H4 (cell line): ENCODE data around the gene PHPT1. TPM values are rescaled to one million over a fixed set of nuclear protein-coding genes. Genes with fewer than 3 reads are reported as not detected.
"Not testable (repeated sequence)": the region's sequence is repeated elsewhere in the genome, so short reads cannot be mapped to it uniquely, and the experiment has no call there.

ENCODE experiments used
- DNase-seq: peaks from one replicate; pipeline ENCODE4 v3.0.0-alpha.2; 2015; ENCODE audit warnings: low spot score
- total RNA-seq: library from RNA; depleted of rRNA; stranded (reverse); fragments of >200 nt; shearing (Covaris generic); gene quantifications from 2 replicates; pipeline ENCODE4 v1.2.3, GENCODE V29; 2014

PHPT1 gene
- total RNA-seq, 1 experiment from 2014 or later: 100 TPM

DNA sequence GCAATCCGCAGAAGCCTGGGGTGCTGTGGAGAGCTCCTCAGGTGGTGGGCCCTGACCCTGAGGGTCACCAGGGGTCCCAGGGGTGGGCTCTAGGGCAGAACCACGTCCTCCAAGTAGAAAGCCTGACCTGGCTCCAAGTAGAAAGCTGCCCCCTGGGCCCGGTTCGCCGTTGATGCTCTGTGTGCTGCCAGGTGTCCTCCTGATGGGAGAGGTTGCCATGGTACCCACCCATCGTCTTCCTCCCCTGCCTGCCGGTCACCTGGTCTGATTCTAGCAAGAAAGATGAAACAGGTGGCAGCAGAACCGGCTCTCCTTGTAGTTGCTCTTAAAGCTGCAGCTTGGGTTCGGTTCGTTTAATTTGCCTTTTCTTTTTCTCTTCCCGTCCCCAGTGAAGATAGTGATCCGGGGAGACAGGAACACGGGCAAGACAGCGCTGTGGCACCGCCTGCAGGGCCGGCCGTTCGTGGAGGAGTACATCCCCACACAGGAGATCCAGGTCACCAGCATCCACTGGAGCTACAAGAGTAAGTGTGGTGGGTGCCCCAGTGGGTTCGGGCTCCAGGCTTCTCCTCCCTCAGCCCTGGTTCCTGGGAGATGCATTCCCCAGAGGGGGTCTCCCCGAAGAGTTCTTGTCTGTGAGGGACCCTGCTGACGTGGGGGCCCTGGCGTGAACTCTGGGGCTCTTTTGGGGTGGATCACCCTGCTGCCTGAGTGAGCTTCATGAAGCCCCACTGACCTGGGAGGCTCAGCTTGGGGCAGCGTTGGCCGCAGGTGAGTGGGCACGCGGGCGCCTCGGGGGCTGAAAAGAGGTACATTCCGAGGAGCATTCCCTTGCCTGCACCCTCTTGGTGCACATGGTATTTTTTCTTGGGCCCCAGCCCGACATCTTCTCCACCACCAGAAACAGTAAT lies 25.8 kb upstream of the PHPT1 start:
- DNase-seq: no peak

DNA sequence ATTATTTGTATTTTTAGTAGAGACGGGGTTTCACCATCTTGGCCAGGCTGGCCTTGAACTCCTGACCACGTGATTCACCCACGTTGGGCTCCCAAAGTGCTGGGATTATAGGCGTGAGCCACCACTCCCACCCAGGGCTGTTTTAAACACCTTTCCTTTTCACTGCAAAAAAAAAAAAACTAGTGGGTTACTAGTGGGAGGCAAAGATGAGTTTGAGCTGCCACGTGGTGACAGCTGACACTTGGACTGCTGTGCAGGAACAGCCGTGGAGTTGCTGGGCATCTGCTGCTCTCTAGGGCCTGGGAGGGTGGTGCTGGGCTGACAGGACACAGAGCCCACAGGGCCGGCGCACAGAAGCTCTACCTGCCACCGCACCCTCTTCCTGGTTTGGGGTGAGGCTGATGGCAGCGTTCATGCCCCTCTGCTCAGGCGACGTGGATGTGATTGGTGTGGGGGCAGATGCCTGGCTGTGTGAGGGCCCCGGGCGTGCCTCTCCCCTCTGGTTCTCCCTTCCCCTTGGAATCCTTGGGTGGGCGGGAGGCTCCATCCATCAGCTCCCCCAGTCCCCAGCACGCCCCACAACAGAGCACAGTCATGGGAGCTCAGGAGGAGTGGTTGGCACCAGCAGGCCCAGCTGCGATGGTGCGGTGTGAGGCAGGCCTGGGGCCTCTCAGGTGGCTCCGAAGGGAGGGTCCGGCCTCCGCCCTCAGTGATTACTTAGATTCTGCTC lies 24.5 kb upstream of the PHPT1 start:
- no peak for DNase-seq

DNA sequence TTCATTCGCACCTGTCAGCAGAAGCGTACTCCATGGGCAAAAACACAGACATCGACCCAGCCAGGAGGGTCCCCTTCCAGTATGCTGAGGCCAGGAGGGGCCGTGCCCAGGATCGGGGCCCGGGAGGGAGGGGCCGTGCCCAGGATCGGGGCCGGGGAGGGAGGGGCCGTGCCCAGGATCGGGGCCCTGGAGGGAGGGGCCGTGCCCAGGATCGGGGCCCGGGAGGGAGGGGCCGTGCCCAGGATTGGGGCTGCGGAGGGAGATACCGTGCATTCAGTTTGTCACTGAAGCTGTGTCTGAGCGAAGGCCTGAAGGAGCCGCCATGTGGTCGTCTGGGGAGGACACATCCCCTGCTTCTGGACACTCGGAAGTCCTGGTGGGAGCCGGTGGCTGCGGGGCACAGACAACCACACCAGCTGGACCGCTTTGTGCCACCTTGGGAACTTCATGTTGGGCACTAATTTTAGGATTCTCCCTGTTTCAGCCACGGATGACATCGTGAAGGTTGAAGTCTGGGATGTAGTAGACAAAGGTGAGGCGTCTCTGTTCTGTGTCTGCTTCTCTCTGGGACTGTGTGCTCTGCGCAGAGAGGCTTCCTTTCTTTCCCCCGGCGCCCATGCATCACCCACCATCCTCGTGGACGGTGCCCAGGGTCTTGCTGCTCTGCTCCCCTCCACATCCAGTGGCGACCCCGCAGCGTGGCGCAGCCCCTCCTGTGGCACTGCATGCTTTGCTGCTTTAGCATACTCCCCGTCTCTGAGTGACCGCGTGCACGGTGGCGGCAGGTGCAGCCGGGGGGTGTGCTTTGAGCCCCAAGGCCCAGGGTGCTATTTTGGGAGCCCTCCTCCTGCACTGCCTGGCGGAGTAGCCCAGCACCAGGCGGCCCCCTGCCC lies 23.7 kb upstream of the PHPT1 start:
- no peak for DNase-seq

DNA sequence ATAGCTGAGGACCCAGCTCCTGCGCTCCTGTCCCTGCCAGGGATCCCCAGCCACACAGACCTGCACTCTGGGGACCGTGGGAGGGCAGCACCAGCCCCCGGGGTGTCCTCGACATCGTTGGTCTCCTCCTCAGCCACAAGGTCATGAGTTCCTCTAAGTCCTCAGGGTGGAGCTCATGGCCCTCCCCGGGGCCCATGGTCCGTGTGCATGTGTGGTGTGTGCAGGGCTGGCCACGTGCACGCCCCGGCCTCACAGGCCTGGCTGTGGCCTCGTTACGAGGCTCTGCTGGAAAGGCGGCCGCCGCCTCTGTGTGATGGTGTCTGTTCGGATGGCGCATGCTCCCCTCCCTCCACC lies 23.0 kb upstream of the PHPT1 start:
- no peak for DNase-seq

DNA sequence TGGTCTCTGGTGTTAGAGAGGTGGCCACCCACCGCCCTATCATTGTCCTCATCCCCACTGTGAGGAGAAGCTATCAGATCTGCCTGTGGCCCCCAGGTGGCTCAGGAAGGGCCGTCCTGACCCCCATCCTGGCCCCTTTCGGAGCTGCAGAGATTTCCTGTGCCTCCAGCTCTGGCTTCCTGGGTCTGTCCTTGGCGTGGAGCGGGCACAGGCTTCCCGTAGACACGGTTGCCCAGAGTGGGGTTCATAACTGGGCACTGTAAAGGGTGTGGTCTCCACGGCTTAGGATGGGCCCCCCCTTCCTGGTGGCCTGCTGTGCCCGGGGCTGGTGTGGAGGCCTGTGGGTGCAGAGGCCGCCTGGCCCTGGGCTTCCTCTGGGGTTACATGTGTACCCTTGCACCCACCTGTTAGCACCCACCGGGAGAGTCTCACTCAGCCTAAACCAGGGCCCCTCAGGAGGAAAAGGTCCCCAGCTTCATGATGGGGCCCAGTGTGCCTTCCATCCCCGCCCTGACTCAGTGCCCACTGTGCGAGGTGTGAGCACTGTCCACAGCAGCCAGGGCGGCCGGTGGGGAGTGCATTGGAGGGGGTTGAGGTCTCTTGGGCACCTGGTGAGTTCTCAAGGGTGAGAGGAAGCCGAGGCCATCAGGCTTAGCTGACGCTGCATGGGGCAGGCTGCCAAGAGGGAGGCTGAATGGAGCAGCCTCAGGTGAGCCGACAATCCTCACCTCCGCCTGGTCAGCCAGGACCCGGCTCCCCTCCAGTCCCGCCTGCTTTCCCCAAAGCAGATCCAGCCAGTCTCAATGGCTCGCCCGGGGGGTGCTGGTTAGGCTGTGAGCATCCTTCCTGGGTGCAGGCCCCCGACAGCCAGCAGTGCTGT lies 22.3 kb upstream of the PHPT1 start:
- no peak for DNase-seq

DNA sequence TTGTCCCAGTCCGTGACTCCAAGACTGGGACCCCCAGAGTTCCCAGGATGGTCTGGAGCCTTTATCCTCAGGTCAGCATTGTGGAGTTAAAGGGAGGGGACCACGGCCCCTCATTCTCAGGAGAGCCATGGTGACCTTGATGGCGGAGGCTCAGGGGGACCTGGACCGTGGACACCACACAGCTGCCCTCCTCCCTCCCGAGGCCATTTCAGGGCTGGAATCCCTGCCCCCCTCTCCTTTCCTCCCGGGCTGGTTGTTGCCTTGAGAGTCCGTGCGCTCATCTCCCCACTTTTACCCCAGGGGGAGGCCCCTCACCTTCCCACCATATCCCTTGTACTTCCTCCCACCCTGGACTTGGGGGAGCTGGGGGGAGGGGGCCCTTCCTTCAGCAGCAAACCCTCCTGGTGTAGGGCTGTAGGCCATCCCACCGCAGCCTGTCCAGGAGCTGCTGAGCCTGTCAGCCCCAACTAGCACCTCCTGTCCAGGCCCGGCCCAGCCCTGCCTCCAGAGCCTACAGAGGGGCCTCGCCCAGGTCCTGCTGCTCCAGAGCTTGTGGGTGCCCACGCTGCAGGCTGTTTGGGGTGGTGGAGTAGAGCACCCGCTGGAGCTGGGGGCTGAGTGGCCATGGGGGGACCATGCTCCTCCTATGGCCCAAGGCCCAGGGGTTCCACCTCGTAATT lies 21.3 kb upstream of the PHPT1 start:
- no peak for DNase-seq

DNA sequence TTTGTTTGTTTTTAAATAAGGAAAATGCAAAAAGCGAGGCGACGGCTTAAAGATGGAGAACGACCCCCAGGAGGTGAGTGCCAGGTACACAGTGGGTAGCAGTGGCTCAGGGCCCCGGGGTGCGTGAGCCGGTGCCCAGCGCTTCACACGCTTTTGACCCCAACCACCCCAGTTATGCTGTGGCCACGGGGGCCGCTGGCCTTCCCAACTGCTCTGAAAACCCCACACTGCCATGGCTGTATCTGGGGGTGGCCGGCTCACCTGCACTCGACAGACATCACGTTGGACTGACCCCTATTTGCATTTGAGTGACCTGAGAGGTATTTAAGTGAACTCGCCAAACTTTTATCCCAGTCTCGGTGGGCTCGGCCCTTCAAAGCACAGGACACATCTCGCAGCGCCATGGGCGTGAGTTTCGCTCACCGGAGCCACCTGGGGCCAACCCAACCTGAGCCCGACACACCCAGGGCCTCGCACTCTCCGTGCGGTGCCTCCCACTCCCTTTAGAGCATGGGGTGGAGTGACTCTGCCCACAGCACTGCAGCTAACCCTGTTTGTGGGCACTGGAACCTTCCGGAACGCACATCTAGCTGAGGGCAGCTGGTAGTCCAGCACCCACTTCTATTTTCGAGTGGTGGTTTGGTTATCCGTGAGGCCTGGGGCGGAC lies 20.6 kb upstream of the PHPT1 start:
- DNase-seq: no peak

DNA sequence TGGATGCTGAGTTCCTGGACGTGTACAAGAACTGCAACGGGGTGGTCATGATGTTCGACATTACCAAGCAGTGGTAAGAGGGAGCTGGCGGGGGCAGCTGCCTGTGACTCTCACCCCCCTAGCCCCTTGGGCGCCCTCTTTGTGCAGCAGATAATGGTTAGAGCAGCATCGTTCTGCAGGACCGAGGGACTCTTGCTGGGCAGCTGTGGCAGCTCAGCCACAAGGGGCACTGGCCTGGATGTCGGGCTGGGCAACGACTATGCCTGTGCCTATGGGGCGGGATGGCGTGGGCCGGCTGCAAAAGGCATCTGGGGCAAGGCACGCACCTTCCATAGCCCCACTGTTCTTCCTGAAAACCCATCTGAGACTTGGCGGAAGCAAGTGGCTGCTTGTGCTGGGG lies 19.8 kb upstream of the PHPT1 start:
- no peak for DNase-seq

DNA sequence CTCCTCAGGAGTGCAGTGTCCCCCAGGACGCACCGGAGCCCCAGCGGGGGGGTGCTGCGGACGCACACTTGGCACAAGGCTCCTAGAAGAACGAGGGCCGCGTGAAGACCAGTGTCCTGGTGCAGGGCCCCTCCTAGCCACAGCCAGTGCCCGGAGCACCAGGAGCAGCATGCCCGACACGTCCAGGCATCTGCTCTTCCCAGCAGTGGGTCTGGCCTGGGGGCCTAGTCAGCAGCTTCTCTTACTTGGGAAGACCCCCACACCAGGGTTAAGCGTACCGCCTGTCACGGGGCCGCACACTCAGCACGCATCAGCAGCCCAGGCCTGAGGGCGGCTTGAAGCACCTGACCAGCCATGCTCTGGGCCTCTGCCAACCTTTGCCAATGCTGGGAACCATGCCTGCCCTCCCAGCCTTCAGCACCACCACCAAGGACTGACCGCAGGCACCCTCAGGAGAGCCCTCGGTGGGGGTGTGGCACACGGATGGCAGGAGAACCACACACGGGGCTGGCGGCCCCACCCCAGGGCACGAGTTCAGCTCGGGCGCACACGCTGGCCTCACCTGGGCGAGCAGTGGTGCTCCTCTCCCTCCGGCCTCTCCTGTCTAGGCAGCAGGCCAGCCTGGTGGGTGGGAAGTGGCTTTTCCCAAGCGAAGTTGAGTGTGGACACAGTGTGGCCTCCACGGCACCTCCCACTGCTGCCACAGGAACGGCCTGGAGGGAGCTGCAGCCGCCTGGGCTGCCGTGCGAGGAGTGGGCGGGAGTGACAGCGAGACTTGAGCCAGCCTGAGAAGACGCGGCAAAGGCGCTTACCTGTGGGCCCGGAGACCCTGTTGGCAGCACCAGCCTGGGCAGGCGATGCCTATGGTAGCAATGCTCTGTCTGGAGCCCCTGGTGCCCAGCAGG lies 19.0 kb upstream of the PHPT1 start:
- DNase-seq: no peak

DNA sequence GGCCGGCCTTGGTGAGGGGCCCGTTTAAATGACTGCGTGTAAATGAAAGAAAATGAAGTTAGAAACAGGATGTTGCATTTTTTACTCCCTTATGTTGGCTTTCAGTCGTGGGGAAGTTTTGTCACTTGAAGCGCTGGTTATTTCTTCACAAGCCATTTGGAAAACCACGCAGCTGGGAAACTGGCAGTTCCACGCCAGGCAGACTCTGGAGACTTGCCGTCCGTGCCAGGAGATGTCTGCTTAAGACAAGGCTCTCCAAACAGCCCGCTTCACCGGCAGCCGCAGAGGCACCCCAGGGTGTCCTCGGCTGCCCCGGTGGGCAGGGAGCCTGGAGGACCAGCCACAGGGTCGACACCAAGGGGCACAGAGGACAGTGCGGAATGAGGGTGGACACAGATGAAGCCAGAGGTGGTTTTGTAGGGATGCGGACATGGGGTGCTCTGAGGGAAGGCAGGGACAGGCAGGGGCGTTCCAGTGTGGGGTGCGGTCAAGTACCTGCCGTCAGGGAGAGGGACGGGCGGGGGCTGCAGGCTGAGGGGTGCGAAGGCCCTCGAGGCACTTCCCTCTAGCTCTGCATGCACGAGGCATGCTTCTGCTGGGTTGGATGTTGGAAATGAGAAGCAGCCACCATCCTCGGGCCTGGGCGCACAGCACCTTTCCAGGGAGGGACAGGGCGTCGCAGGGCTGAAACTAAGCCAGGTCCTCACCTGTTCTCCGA lies 18.0 kb upstream of the PHPT1 start:
- DNase-seq: no peak

DNA sequence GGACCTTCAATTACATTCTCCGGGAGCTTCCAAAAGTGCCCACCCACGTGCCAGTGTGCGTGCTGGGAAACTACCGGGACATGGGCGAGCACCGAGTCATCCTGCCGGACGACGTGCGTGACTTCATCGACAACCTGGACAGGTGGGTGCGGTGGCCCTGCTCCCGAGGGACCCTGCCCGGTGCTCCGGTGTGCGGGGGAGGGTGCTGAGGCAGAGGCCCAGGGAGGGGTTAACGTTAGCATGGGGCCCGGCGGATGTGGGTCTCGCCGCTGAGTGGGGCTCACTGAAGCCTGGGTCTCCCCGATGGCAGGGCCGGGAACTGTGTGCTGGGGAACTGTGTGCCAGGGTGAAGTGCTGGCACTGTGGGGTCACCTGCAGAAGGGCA lies 17.5 kb upstream of the PHPT1 start:
- DNase-seq: no peak

DNA sequence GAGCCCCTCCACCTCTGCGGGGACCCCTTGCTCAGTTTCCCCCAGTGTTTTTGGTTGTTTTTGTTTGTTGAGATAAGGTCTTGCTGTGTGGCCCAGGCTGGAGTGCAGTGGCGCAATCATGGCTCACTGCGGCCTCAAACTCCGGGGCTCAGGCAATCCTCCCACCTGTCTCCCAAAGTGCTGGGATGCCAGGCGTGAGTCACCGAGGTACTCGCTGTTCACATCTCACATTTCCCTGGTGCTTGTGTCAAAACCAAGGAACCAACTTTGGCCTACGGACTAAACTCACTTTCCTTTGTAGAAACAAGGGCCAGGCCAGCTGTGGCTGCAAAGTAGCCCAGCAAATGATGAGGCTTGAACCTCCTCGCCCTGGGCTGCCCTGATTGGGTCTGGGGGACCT lies 16.6 kb upstream of the PHPT1 start:
- no peak for DNase-seq

DNA sequence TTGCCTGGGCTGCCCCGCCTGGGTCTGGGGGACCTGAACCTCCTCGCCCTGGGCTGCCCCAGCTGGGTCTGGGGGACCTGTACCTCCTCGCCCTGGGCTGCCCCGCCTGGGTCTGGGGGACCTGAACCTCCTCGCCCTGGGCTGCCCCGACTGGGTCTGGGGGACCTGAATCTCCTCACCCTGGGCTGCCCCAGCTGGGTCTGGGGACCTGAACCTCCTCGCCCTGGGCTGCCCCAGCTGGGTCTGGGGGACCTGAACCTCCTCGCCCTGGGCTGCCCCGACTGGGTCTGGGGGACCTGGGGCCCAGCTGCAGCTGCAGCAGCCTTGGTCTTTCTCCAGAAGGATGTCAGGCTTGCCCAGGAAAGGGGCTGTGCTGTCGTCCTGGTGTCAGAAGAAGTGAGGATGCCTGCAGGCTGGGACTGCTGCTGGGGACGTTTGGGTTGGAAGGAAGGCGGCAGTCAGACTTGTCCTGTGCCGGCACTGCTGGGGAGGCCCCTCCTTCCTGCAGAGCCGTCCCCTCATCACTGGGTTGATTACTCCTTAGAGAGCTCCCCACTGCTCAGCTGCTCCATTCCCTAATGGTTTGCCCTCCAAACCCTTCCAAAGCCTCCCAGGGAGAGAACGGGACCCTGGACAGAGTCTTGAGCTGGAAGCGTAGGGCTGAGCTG lies 15.7 kb upstream of the PHPT1 start:
- DNase-seq: not testable (repeated sequence)

DNA sequence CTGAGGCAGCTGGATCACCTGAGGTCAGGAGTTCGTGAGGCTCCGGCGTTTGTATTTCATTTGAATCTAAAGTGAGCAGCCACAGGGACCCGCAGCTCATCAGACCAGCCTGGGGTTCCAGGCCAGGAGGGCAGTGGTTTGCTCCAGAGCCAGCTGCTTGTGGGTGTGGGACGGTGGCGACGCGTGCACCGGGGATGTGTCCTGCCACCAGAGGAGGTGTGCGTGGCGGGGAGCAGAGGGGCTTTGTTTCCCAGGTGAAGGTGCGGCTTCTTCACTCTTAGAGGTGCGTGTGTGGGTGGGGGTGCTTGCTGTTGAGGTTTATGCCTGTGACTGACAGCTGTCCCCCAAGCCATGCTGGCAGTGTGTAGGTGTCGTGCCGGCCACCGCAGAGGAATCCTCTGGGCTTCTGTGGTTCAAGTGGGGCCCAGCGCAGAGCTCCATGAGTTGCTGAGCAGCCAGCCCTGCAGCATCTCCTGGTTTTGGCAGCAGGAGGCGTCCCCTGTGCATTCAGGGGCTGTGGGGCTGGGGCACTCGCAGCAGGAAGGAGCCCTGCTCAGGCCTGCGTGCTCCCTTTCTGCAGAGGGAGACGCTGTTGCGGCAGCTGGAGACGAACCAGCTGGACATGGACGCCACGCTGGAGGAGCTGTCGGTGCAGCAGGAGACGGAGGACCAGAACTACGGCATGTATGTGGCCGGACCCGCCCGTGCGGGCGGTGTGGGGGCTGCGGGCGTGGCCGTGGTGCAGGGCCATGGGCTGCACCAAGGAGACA lies 13.9 kb upstream of the PHPT1 start:
- DNase-seq: no peak

DNA sequence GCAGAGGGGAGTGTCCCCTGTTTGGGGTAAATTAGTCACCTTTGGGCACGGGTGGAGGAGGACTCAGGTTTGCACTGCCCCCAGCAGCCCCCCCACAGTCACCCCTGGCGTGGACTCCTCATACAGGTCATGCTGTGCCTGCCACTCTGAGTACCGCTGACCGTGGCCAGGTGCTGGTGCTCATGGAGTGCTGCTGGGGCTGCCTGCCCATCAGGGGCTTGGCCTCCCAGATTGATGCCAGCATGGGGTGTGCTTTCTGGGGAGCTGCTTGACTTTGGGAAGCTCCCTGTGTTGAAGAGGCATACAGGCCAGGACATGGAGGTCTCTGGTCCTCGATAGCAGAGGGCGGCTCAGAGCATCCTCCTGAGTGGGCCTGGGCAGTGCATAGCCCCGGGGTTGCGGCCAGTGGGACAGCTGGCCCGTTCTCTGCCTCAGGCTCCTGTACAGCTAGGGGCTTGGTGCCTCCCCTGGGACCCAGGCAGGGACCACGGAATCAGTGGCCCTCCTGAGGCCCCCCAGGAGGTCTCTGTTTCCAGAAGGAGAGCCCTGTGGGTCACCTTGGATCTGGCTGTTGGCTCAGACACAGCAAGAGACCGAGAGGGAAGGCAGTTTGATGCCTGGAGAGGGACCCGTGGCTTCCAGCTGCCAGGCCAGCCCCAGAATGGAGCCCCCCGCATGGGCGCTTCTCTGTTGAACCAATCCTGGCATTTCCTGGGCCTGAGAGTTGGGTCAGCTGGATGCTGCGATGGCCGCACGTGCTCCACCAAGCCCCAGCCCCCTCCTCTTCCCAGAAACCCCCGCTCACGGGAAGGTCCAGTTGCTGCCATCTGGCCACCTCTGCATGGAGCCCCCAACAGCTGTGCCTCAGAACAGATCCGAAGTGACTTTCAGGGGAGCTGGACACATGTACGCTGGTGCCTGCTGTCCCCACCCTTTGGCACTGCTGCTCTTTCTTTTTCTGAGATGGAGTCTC lies 13.0 kb upstream of the PHPT1 start:
- no peak for DNase-seq
